HK-2 (cell line): ENCODE data around the gene SEC14L6.

Experiments
- DNase-seq: peaks from one replicate; pipeline ENCODE4 v3.0.0-alpha.2; 2018; ENCODE audit not compliant: unreplicated experiment

Gene SEC14L6

DNA sequence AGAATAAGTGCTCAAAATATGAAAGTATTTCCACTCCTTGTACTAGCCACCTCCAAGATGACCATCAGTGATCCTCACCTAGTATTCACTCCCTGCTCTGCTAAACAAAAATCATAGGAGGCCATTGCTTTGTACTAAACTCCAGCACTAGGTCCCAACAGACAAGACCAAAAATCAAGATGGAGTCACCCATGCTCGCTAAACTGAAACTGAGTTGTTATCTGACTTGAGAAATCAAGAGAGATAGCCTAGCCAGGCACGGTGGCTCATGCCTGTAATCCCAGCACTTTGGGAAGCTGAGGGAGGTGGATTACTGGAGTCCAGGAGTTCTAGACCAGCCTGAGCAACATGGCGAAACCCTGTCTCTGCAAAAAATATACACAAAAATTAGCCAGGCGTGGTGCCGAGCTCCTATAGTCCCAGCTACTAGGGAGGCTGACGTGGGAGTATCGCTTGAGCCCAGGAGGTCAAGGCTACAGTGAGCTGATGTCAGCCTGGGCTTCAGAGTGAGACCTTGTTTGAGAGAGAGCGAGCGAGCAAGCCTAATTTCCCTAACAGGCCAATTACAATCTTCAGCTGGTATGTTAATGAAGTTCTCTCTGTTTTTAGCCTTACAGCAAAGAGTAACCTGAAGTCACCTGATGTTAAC lies 9.3 kb downstream of the SEC14L6 start:
- no peak for DNase-seq

GRCh38 chr22:30535182-30535581 lies 11.4 kb downstream of the SEC14L6 start:
- no peak for DNase-seq

- no peak for DNase-seq
These were observed 14.6 kb downstream of the SEC14L6 start for GRCh38 chr22:30531651-30532608.

GRCh38 chr22:30526656-30527055 lies 19.9 kb downstream of the SEC14L6 start:
- no peak for DNase-seq

DNA sequence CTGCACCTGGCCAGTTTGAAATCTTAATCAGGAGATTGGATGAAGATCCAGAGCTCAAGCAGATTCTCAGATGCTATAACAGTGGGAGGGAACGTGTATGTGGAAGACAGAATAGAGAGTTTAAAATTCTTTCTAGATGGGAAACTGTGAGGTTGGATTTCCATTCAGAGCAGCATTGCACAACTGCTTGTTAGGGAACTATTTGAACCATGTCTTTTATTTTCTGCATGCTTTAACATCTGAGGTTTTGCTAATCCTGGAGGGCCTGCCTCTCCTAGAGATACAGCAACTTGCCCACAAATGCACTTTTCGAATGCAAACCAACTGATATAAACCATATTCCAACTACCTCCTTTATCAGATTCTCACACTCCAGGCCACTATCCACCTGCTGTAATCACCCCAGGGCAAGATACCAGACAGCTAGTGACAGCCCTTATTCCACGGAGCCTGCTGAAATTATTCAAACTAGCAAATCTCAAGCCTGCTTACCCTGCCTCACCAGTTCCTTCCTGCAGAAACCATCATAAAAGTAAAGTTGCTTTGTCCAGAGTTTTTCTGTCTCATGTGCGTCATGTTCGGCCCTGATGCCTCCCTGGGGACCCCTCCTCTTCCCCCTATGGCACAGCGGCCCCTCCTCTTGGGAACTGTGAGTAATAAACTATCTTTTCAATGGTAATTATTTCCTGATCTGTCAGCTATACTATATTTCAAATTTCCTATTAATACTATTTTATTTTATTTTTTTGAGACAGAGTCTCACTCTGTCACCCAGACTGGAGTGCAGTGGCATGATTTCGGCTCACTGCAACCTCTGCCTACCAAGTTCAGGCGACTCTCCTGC lies 22.7 kb downstream of the SEC14L6 start:
- no peak for DNase-seq

DNA sequence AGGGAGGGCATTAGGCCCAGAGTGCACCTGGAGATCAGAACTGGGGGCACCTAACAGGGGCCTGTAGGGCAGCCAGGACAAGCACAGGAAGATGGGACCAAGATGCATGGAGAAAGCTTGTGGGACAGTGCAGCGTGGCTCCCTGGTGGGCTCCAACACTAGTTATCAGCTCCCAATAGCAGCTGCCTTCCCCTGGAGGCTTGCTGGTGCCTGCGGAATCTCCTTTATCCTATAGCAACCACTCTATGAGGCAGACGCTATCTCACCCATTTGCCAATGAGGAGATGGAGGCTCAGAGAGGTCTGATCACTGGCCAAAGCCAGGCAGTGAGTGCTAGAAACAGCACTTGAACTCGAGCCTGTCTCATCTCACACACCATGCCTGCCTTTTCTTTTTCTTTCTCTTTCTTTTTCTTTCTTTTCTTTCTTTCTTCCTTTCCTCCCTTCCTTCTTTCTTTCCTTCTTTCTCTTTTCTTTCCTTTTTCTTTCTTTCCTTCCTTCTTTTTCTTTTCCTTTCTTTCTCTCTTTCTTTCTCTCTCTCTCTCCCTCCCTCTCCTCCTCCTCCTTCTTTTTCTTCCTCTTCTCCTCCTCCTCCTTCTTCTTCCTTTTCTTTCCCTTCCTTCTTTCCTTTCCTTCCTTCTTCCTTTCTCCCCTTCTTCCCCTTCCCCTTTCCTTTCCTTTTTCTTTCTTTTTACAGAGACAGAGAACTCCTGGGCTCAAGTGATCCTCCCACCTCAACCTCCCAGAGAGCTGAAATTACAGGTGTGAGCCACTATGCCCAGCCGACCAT lies 25.0 kb downstream of the SEC14L6 start:
- DNase-seq, result no peak

- no peak for DNase-seq
These were observed 26.6 kb downstream of the SEC14L6 start for GRCh38 chr22:30519842-30520425.

DNA sequence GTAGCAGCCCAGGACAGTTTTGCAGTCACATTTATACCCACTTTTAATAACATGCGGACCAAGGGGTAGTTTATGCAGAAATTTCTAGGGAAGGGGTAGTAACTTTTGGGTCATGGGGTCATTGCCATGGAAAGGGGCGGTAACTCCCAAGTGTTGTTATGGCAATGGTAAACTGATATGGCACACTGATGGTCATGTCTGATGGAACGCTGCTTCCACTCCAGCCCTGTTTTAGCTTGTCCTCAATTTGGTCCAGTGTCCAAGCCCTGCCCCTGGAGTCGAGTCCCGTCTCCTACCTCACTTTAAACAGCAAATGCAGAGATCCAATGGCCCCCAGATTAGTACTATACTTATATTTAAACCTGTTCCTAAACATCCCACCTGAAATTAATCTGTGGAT lies 29.8 kb downstream of the SEC14L6 start:
- no peak for DNase-seq

GRCh38 chr22:30516273-30516672 lies 30.3 kb downstream of the SEC14L6 start:
- no peak for DNase-seq

- no peak for DNase-seq
These were observed 32.3 kb downstream of the SEC14L6 start for GRCh38 chr22:30514252-30514651.

GRCh38 chr22:30513462-30513861 lies 33.1 kb downstream of the SEC14L6 start:
- no peak for DNase-seq

DNA sequence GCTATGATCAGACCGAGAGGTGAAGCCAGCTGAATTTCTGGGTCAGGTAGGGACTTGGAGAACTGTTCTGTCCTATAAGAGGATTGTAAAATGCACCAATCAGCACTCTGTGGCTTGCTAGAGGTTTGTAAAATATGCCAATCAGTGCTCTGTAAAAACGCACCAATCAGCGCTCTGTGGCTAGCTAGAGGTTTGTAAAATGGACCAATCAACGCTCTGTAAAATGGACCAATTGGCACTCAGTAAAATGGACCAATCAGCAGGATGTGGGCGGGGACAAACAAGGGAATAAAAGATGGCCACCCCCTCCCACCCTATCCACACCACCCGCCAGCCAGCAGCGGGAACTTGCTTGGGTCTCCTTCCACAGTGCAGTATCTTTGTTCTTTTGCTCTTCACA lies 34.6 kb downstream of the SEC14L6 start:
- no peak for DNase-seq

GRCh38 chr22:30511109-30511508 lies 35.4 kb downstream of the SEC14L6 start:
- no peak for DNase-seq

- no peak for DNase-seq
These were observed 38.3 kb downstream of the SEC14L6 start for GRCh38 chr22:30508216-30508615.

GRCh38 chr22:30507670-30508069 lies 38.9 kb downstream of the SEC14L6 start:
- no peak for DNase-seq

DNA sequence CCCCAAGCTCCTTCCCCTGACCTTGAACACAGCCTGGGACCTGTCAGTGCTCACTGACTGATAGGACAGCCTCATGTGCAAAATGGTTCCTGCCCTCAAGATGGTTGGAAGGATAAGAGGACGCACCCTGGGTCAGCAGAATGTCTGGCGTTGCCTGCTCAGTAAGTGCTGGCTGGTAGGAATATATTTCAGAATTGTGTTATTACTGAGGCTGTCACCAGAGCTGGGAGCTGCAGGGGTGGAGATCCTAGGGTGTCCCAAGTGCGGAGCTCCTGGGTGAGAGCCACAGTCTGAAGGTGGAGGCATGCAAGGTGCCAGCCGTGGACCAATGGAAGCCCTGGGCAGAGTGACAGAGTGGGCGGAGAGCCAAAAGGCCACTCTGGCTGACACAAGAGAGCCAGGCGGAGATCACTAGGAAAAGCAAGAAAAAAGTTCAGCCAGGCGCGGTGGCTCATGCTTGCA lies 40.0 kb downstream of the SEC14L6 start:
- DNase-seq, result no peak

GRCh38 chr22:30503551-30503950 lies 43.0 kb downstream of the SEC14L6 start:
- DNase-seq, result no peak

DNA sequence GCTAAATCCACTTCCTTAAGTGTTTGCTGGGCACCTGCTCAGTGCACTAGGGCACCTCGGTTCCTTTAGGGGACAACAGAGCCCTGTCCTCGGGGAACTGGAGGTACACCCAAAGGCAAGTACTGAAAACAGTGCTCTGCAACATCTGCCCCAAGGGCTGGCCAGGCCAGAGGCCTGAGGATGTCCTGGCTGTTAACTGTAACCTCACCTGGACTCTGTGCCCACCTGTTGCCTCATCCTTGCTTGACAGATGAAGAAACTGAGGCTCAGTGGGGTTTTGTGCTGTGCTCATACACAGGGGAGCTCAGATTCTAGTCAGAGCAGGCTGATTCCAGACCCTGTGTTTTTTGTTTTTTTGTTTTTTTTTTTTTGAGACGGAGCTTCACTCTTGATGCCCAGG lies 43.6 kb downstream of the SEC14L6 start:
- no peak for DNase-seq

GRCh38 chr22:30502153-30502552 lies 44.4 kb downstream of the SEC14L6 start:
- no peak for DNase-seq

- no peak for DNase-seq
These were observed 45.9 kb downstream of the SEC14L6 start for GRCh38 chr22:30500628-30501027.
